ENCODE measurements around the gene P2RY12. TPM values are rescaled to one million over a fixed set of nuclear protein-coding genes. Genes with fewer than 3 reads are reported as not detected.
A peak's percentile ranks its signal among the peaks of the same experiment; 100 is the strongest.

The P2RY12 gene
- total RNA-seq, 1 experiment from 2014 or later: not detected

- TF ChIP-seq EZH2phosphoT487 (IDR thresholded peaks at IDR 0.05; ENCODE audit: borderline replicate concordance, low read length) (no peak), EZH2 (IDR thresholded peaks at IDR 0.05; ENCODE audit: low read length, unreplicated experiment) (no peak), CTCF (conservative IDR thresholded peaks at IDR 0.05; ENCODE audit: low read depth, low read length) (peak; percentile 43)
- no TSS peak for BruUV-seq (replicated peaks)
- peak; percentile 79 for ATAC-seq
- H3K4me1 ChIP-seq (ENCODE audit: insufficient read depth, low read length): peaks cover 84% of the 10 kb centered on the region
- peak; percentile 98 for DNase-seq
- no peaks in the 10 kb centered on the region for H3K27me3 ChIP-seq (ENCODE audit: low read length)
- peak overlapping the region; percentile 64 for H2AFZ ChIP-seq (ENCODE audit: low read length)
- H3K4me2 ChIP-seq (ENCODE audit: low read length): peak overlapping the region; percentile 85
- peak overlapping the region; percentile 95 for H3K27ac ChIP-seq (ENCODE audit: low read length)
- peaks cover 21% of the 10 kb centered on the region for H3F3A ChIP-seq (ENCODE audit: low read length, unreplicated experiment)
- H3K36me3 ChIP-seq (ENCODE audit: low read depth, low read length): peaks cover 7% of the 10 kb centered on the region; the same call in 1 of the 2 replicates
- no peaks in the 10 kb centered on the region for H3K9me3 ChIP-seq (ENCODE audit: low read length)
- ChIA-PET CTCF (interaction anchor here (0.5 to 1.3 kb wide), 5 partner anchors 11 to 129 kb away, joined by 3 to 16 read pairs (median 3); no protein-coding TSS in a partner anchor), POLR2A (ENCODE audit: unreplicated experiment) (interaction anchor here (0.5 to 1.3 kb wide), 5 partner anchors 11 to 854 kb away, joined by 3 to 10 read pairs (median 3); partner anchors contain the start of gene GPR87)
- no peaks in the 10 kb centered on the region for H4K20me1 ChIP-seq (ENCODE audit: low read length)
- peaks cover 68% of the 10 kb centered on the region for H3K79me2 ChIP-seq (ENCODE audit: low read length)
- peak overlapping the region; percentile 62 for H3K4me3 ChIP-seq (ENCODE audit: low read length)
- H3K9me2 ChIP-seq (replicated peaks; ENCODE audit: low read length): no peaks in the 10 kb centered on the region
- intact Hi-C loops (cut with micrococcal nuclease): loop anchor here (1.0 to 2.0 kb wide), 5 partner anchors 11 to 129 kb away; partner anchors contain the start of gene GPR87
- peak overlapping the region; percentile 57 for H3K9ac ChIP-seq (ENCODE audit: low read length)
Observed at GRCh38 chr3:151305060-151305774, 79.3 kb downstream of the P2RY12 start.

GRCh38 chr3:151303751-151304150 is 80.8 kb downstream of the P2RY12 start:
- BruUV-seq (replicated peaks): no TSS peak
- no peaks in the 10 kb centered on the region for H3K9me3 ChIP-seq (ENCODE audit: low read length)
- H3K4me1 ChIP-seq (ENCODE audit: insufficient read depth, low read length): peaks cover 72% of the 10 kb centered on the region
- peak; percentile 45 for DNase-seq
- CTCF ChIA-PET: no interaction called here
- H3K4me2 ChIP-seq (ENCODE audit: low read length): peak overlapping the region; percentile 85
- intact Hi-C loops (cut with micrococcal nuclease): loop anchor here (2.0 kb wide), 1 partner anchor 121 kb away; no protein-coding TSS in a partner anchor
- TF ChIP-seq EZH2phosphoT487 (IDR thresholded peaks at IDR 0.05; ENCODE audit: borderline replicate concordance, low read length) (no peak), CTCF (conservative IDR thresholded peaks at IDR 0.05; ENCODE audit: low read depth, low read length) (no peak), EZH2 (IDR thresholded peaks at IDR 0.05; ENCODE audit: low read length, unreplicated experiment) (no peak)
- POLR2A ChIA-PET (ENCODE audit: unreplicated experiment): no interaction called here
- no peaks in the 10 kb centered on the region for H3K9me2 ChIP-seq (replicated peaks; ENCODE audit: low read length)
- peaks cover 57% of the 10 kb centered on the region for H3K79me2 ChIP-seq (ENCODE audit: low read length)
- H3K27ac ChIP-seq (ENCODE audit: low read length): peak overlapping the region; percentile 95
- H3K27me3 ChIP-seq (ENCODE audit: low read length): no peaks in the 10 kb centered on the region
- peaks cover 21% of the 10 kb centered on the region for H3F3A ChIP-seq (ENCODE audit: low read length, unreplicated experiment)
- ATAC-seq: no peak
- no peak overlapping the region for H3K4me3 ChIP-seq (ENCODE audit: low read length)
- peaks cover 13% of the 10 kb centered on the region for H3K36me3 ChIP-seq (ENCODE audit: low read depth, low read length)
- H3K9ac ChIP-seq (ENCODE audit: low read length): peak overlapping the region; percentile 57
- no peak overlapping the region for H2AFZ ChIP-seq (ENCODE audit: low read length)
- no peaks in the 10 kb centered on the region for H4K20me1 ChIP-seq (ENCODE audit: low read length)
